DND-41 (cell line): ENCODE data around the gene ZNF311.

Source experiments
- ATAC-seq: fragments of 200-7000 bp; cut with Tn5 transposase; 3 replicates; pipeline ENCODE4 v1.9.1; 2021; ENCODE audit warnings: low read depth; ENCODE audit not compliant: insufficient read depth
- DNase-seq: peaks from one replicate; pipeline ENCODE4 v3.0.0-alpha.2; 2020
- H2AFZ ChIP-seq: 2 replicates; pipeline ENCODE4 v1.6.0; 2012; ENCODE audit warnings: low read depth, low read length
- H3K27ac ChIP-seq: 2 replicates; pipeline ENCODE4 v1.5.1; 2012; ENCODE audit warnings: low read length, inconsistent platforms
- H3K27me3 ChIP-seq: fragments of 200-600 bp; sonication (generic); 2 replicates; pipeline ENCODE4 v1.6.0; 2012; ENCODE audit warnings: low read length, mild to moderate bottlenecking, inconsistent platforms; ENCODE audit not compliant: insufficient read depth, poor library complexity
- H3K36me3 ChIP-seq: 2 replicates; pipeline ENCODE4 v1.5.1; 2012; ENCODE audit warnings: low read length, inconsistent platforms; ENCODE audit not compliant: insufficient read depth
- H3K4me1 ChIP-seq: 2 replicates; pipeline ENCODE4 v1.5.1; 2012; ENCODE audit warnings: mild to moderate bottlenecking, low read length; ENCODE audit not compliant: insufficient read depth
- H3K4me2 ChIP-seq: 2 replicates; pipeline ENCODE4 v1.6.0; 2012; ENCODE audit warnings: mild to moderate bottlenecking, moderate library complexity, low read length, inconsistent platforms; ENCODE audit not compliant: insufficient read depth
- H3K4me3 ChIP-seq, 2 experiments: fragments of 200-600 bp in 1 of 2; shearing (Covaris generic) in 1 of 2; 2 replicates each; pipeline ENCODE4 v1.5.1; 2012 to 2016; ENCODE audit warnings: inconsistent platforms in 2 of 2, low read length in 2 of 2, mild to moderate bottlenecking in 2 of 2, low read depth in 1 of 2, moderate library complexity in 1 of 2
- H3K79me2 ChIP-seq: 2 replicates; pipeline ENCODE4 v1.6.0; 2012; ENCODE audit warnings: low read length, inconsistent platforms; ENCODE audit not compliant: insufficient read depth
- H3K9ac ChIP-seq: 2 replicates; pipeline ENCODE4 v1.6.0; 2012; ENCODE audit warnings: low read depth, mild to moderate bottlenecking, inconsistent platforms, low read length, moderate library complexity
- H3K9me3 ChIP-seq: 2 replicates; pipeline ENCODE4 v1.5.1; 2012; ENCODE audit warnings: low read length, moderate library complexity, mild to moderate bottlenecking, inconsistent platforms; ENCODE audit not compliant: insufficient read depth, severe bottlenecking
- H4K20me1 ChIP-seq: 2 replicates; pipeline ENCODE4 v1.6.0; 2012; ENCODE audit warnings: low read length; ENCODE audit not compliant: insufficient read depth
- CTCF ChIP-seq: IDR thresholded peaks from 2 replicates; pipeline ENCODE4 v1.5.1; 2012; ENCODE audit warnings: borderline replicate concordance, low read length, moderate library complexity, mild to moderate bottlenecking; ENCODE audit not compliant: poor library complexity, severe bottlenecking; ENCODE audit errors: extremely low read depth
- EZH2 ChIP-seq: IDR thresholded peaks from 3 replicates; pipeline ENCODE4 v1.6.1; 2012; ENCODE audit warnings: borderline replicate concordance, low read depth, mild to moderate bottlenecking, moderate library complexity, low read length, inconsistent platforms; ENCODE audit not compliant: severe bottlenecking

ZNF311 gene

GRCh38 chr6:28978959-28979561 is 26.1 kb downstream of the ZNF311 start:
- Histone ChIP-seq H3K4me3 (no peak overlapping the region), H3K27ac (no peak overlapping the region), H3K4me1 (peaks cover 28% of the 10 kb centered on the region), H3K27me3 (no peaks in the 10 kb centered on the region), H3K9ac (no peak overlapping the region), H3K4me2 (no peak overlapping the region), H4K20me1 (no peaks in the 10 kb centered on the region), H3K36me3 (no peaks in the 10 kb centered on the region), H2AFZ (no peak overlapping the region), H3K79me2 (no peaks in the 10 kb centered on the region), H3K9me3 (no peaks in the 10 kb centered on the region)
- TF ChIP-seq EZH2, result no peak
- no peak for TF ChIP-seq CTCF
- DNase-seq (no peak), ATAC-seq (no peak)

GRCh38 chr6:28978133-28978491 is 27.0 kb downstream of the ZNF311 start:
- no peak overlapping the region for H3K27ac ChIP-seq
- no peaks in the 10 kb centered on the region for H4K20me1 ChIP-seq
- TF ChIP-seq CTCF, result no peak
- TF ChIP-seq EZH2, result no peak
- peaks cover 24% of the 10 kb centered on the region for H3K4me1 ChIP-seq
- H3K4me2 ChIP-seq, result no peak overlapping the region
- H2AFZ ChIP-seq, result no peak overlapping the region
- no peaks in the 10 kb centered on the region for H3K9me3 ChIP-seq
- H3K36me3 ChIP-seq, result no peaks in the 10 kb centered on the region
- no peak overlapping the region for H3K4me3 ChIP-seq
- H3K79me2 ChIP-seq, result no peaks in the 10 kb centered on the region
- ATAC-seq (no peak), DNase-seq (no peak)
- no peak overlapping the region for H3K9ac ChIP-seq
- H3K27me3 ChIP-seq, result no peaks in the 10 kb centered on the region

GRCh38 chr6:28977341-28978132 is 27.6 kb downstream of the ZNF311 start:
- Histone ChIP-seq H3K9ac (no peak overlapping the region), H4K20me1 (no peaks in the 10 kb centered on the region), H2AFZ (no peak overlapping the region), H3K27me3 (no peaks in the 10 kb centered on the region), H3K9me3 (no peaks in the 10 kb centered on the region), H3K79me2 (no peaks in the 10 kb centered on the region), H3K4me2 (no peak overlapping the region), H3K4me3 (no peak overlapping the region), H3K27ac (no peak overlapping the region), H3K36me3 (no peaks in the 10 kb centered on the region), H3K4me1 (peaks cover 18% of the 10 kb centered on the region)
- ATAC-seq, result no peak
- DNase-seq, result no peak
- no peak for TF ChIP-seq EZH2
- TF ChIP-seq CTCF, result no peak
